Mesothelial cell of epicardium (in vitro differentiated cells): Measurements from ENCODE around the gene IL1RAPL1. TPM values are rescaled to one million over a fixed set of nuclear protein-coding genes. Genes with fewer than 3 reads are reported as not detected.

ENCODE experiments used
- DNase-seq, 2 experiments: peaks; one replicate each; pipeline ENCODE4 v3.0.0; 2021; ENCODE audit warnings: low spot score in 2 of 2; ENCODE audit not compliant: unreplicated experiment in 2 of 2
- H3K27ac Mint-ChIP-seq: 2 replicates; pipeline ENCODE4 v1.8.0; 2021; ENCODE audit warnings: mixed read lengths
- H3K27me3 Mint-ChIP-seq: 2 replicates; pipeline ENCODE4 v1.8.0; 2021; ENCODE audit warnings: low read depth, mixed read lengths
- H3K36me3 Mint-ChIP-seq: 2 replicates; pipeline ENCODE4 v1.8.0; 2021; ENCODE audit warnings: mixed read lengths
- H3K4me1 Mint-ChIP-seq: 2 replicates; pipeline ENCODE4 v1.8.0; 2021; ENCODE audit warnings: mixed read lengths
- H3K4me3 Mint-ChIP-seq: 2 replicates; pipeline ENCODE4 v1.8.0; 2021; ENCODE audit warnings: mild to moderate bottlenecking, moderate library complexity, mixed read lengths
- H3K9me3 Mint-ChIP-seq: 2 replicates; pipeline ENCODE4 v1.8.0; 2021; ENCODE audit warnings: mixed read lengths
- CTCF ChIP-seq: fragments of 200-600 bp; sonication (generic); IDR thresholded peaks from one replicate; pipeline ENCODE4 v1.5.0; 2021; ENCODE audit warnings: antibody characterized with exemption; ENCODE audit not compliant: unreplicated experiment
- total RNA-seq: library from RNA; stranded (reverse); gene quantifications from 3 replicates; pipeline ENCODE4 v1.2.1, GENCODE V29; 2021

Gene IL1RAPL1
- total RNA-seq, 1 donor from 2014 or later: 17.0 TPM

DNA sequence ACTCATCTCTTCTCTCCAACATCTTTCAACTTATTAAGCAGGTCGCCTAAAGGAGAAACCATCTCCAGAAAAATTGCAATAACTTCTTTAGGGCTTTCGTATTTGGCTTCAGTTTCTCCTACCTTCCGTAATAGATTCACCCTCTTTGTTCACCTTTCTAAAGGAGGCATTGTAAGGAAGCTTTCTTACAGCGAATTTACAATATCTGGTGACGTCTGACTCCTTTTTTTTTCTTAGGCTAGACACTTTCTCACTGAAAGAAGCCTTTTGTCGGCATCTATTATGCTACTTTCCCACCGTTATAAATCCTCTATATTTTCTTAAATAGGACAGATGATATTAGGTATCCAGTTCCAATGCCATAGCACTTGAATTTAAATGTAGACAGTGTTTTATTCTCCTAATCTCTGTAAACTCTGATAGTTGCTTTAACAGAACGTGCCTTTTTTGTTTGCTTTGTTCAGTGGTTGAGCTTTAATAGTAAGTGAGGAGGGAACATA, 302.4 kb downstream of the IL1RAPL1 start:
- Mint-ChIP-seq H3K4me3 (no peak overlapping the region), H3K27me3 (no peaks in the 10 kb centered on the region), H3K36me3 (no peaks in the 10 kb centered on the region), H3K4me1 (no peaks in the 10 kb centered on the region), H3K9me3 (no peaks in the 10 kb centered on the region), H3K27ac (no peak overlapping the region)
- no peak for DNase-seq
- TF ChIP-seq CTCF: no peak

GRCh38 chrX:28901637-28902036, 314.4 kb downstream of the IL1RAPL1 start:
- Mint-ChIP-seq H3K9me3 (peaks cover 18% of the 10 kb centered on the region), H3K4me3 (no peak overlapping the region), H3K36me3 (peaks cover 7% of the 10 kb centered on the region), H3K27me3 (no peaks in the 10 kb centered on the region), H3K27ac (no peak overlapping the region), H3K4me1 (peaks cover 4% of the 10 kb centered on the region)
- no peak for DNase-seq
- TF ChIP-seq CTCF: no peak

DNA sequence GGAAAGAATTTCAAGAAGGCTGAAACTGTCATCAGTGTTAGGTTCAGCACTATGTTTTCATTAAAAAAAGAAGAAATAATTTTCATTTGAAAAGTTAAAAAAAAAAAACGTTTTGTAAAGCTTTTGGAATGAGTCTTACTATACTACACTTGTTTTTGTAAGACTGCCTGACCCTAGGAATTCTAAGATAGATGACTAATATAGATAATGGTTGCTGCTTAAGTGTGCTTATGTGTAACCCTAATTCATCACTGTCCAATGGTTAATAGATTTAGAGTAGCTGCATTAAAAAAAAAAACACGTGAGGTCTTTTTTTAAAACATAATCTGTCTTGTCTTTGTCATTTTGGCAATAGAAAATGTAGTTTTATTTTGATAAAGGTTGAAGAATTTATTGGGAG, 323.2 kb downstream of the IL1RAPL1 start:
- peak overlapping the region; percentile 1 for H3K27ac Mint-ChIP-seq
- H3K27me3 Mint-ChIP-seq: no peaks in the 10 kb centered on the region
- no peak for DNase-seq
- H3K4me3 Mint-ChIP-seq: no peak overlapping the region
- H3K4me1 Mint-ChIP-seq: peaks cover 38% of the 10 kb centered on the region
- TF ChIP-seq CTCF: no peak
- H3K36me3 Mint-ChIP-seq: peaks cover 1% of the 10 kb centered on the region
- peaks cover 9% of the 10 kb centered on the region for H3K9me3 Mint-ChIP-seq

- H3K4me3 Mint-ChIP-seq: no peak overlapping the region
- H3K36me3 Mint-ChIP-seq: peaks cover 6% of the 10 kb centered on the region
- no peak for DNase-seq
- no peaks in the 10 kb centered on the region for H3K27me3 Mint-ChIP-seq
- H3K27ac Mint-ChIP-seq: no peak overlapping the region
- H3K4me1 Mint-ChIP-seq: peaks cover 20% of the 10 kb centered on the region
- peaks cover 3% of the 10 kb centered on the region for H3K9me3 Mint-ChIP-seq
- TF ChIP-seq CTCF: no peak
Measured at GRCh38 chrX:28920153-28920943, 333.1 kb downstream of the IL1RAPL1 start.

GRCh38 chrX:28922106-28922505, 334.9 kb downstream of the IL1RAPL1 start:
- Mint-ChIP-seq H3K27ac (no peak overlapping the region), H3K9me3 (peaks cover 3% of the 10 kb centered on the region), H3K4me1 (peaks cover 20% of the 10 kb centered on the region), H3K27me3 (no peaks in the 10 kb centered on the region), H3K36me3 (peaks cover 6% of the 10 kb centered on the region), H3K4me3 (no peak overlapping the region)
- no peak for TF ChIP-seq CTCF
- DNase-seq: no peak
